ENCODE data around the gene GYS1. TPM values are rescaled to one million over a fixed set of nuclear protein-coding genes. Genes with fewer than 3 reads are reported as not detected.

Gene GYS1
- total RNA-seq, 4 donors from 2014 or later = 16.4 to 33.3 (median 20.5) TPM

GRCh38 chr19:49011194-49011593 lies 18.1 kb upstream of the GYS1 start:
- H3K4me3 ChIP-seq (ENCODE audit: low read depth, poor library complexity, severe bottlenecking) = no peak overlapping the region
- 84 to 97% methylated on average over 11 to 13 of the region's 17 CpGs for WGBS, 2 donors
- TF ChIP-seq POLR2A (IDR thresholded peaks at IDR 0.05) (no peak), CTCF (IDR thresholded peaks at IDR 0.05) (no peak)
- DNase-seq (ENCODE audit: low spot score in 2 of 2) = no peak
- intact Hi-C loops (cut with DNase I; ENCODE audit: low total_unique reads) = no loop called here

- TF ChIP-seq POLR2A (IDR thresholded peaks at IDR 0.05) = no peak
- TF ChIP-seq CTCF (IDR thresholded peaks at IDR 0.05) = no peak
- no peak overlapping the region for H3K4me3 ChIP-seq (ENCODE audit: low read depth, poor library complexity, severe bottlenecking)
- WGBS, 2 donors = 93 to 94% methylated on average over 14 to 18 of the region's 18 CpGs
- intact Hi-C loops (cut with DNase I; ENCODE audit: low total_unique reads) = no loop called here
- DNase-seq (ENCODE audit: low spot score in 2 of 2) = no peak
Measured at GRCh38 chr19:49010453-49010852, 17.3 kb upstream of the GYS1 start.

- no peak for DNase-seq (ENCODE audit: low spot score in 2 of 2)
- WGBS, 2 donors = 91 to 96% methylated on average over 5 to 17 of the region's 18 CpGs
- intact Hi-C loops (cut with DNase I; ENCODE audit: low total_unique reads) = no loop called here
- no peak overlapping the region for H3K4me3 ChIP-seq (ENCODE audit: low read depth, poor library complexity, severe bottlenecking)
- TF ChIP-seq POLR2A (IDR thresholded peaks at IDR 0.05) (no peak), CTCF (IDR thresholded peaks at IDR 0.05) (no peak)
Measured at GRCh38 chr19:49009828-49010227, 16.7 kb upstream of the GYS1 start.

- intact Hi-C loops (cut with DNase I; ENCODE audit: low total_unique reads) = no loop called here
- no peak overlapping the region for H3K4me3 ChIP-seq (ENCODE audit: low read depth, poor library complexity, severe bottlenecking)
- TF ChIP-seq CTCF (IDR thresholded peaks at IDR 0.05) (no peak), POLR2A (IDR thresholded peaks at IDR 0.05) (no peak)
- 95% methylated on average over 18 to 22 of the region's 22 CpGs for WGBS, 2 donors
- DNase-seq (ENCODE audit: low spot score in 2 of 2) = no peak
Measured at GRCh38 chr19:49006905-49007304, 13.8 kb upstream of the GYS1 start.

- TF ChIP-seq CTCF (IDR thresholded peaks at IDR 0.05) = no peak
- intact Hi-C loops (cut with DNase I; ENCODE audit: low total_unique reads) = no loop called here
- no peak for DNase-seq (ENCODE audit: low spot score in 2 of 2)
- WGBS, 2 donors = 91 to 93% methylated on average over 7 of the region's 7 CpGs
- H3K4me3 ChIP-seq (ENCODE audit: low read depth, poor library complexity, severe bottlenecking) = no peak overlapping the region
Measured at GRCh38 chr19:49004964-49005614, 12.0 kb upstream of the GYS1 start.

- intact Hi-C loops (cut with DNase I; ENCODE audit: low total_unique reads) = no loop called here
- no peak overlapping the region for H3K4me3 ChIP-seq (ENCODE audit: low read depth, poor library complexity, severe bottlenecking)
- TF ChIP-seq CTCF (IDR thresholded peaks at IDR 0.05) (no peak), POLR2A (IDR thresholded peaks at IDR 0.05) (no peak)
- 98% methylated on average over 15 of the region's 15 CpGs for WGBS, 2 donors
- no peak for DNase-seq (ENCODE audit: low spot score in 2 of 2)
Measured at GRCh38 chr19:49004133-49004532, 11.0 kb upstream of the GYS1 start.

All from lower leg skin (tissue), 4 donors.